Uterus (tissue), 2 donors: ENCODE measurements around the gene SNCB.
"Not testable (repeated sequence)": the region's sequence is repeated elsewhere in the genome, so short reads cannot be mapped to it uniquely, and the experiment has no call there.

Experiments used
- POLR2A ChIP-seq, 2 donors: fragments of 450-650 bp; IDR thresholded peaks; one replicate each; pipeline ENCODE4 v1.6.1; 2016; ENCODE audit warnings: antibody characterized with exemption in 2 of 2, mild to moderate bottlenecking in 1 of 2, moderate library complexity in 1 of 2
- TF ChIP-seq, protein P1 (sequence below), 4 experiments: fragments of 200-600 bp in 2 of 4; fragments of 450-650 bp in 2 of 4; sonication (generic) in 2 of 4; IDR thresholded peaks; one replicate each; pipeline ENCODE4 v1.5.1; 2016 to 2019; ENCODE audit warnings: antibody characterized with exemption in 4 of 4, mild to moderate bottlenecking in 2 of 4, moderate library complexity in 1 of 4

- not testable (repeated sequence) for TF ChIP-seq POLR2A (IDR thresholded peaks at IDR 0.05)
- TF ChIP-seq, protein P1, sequence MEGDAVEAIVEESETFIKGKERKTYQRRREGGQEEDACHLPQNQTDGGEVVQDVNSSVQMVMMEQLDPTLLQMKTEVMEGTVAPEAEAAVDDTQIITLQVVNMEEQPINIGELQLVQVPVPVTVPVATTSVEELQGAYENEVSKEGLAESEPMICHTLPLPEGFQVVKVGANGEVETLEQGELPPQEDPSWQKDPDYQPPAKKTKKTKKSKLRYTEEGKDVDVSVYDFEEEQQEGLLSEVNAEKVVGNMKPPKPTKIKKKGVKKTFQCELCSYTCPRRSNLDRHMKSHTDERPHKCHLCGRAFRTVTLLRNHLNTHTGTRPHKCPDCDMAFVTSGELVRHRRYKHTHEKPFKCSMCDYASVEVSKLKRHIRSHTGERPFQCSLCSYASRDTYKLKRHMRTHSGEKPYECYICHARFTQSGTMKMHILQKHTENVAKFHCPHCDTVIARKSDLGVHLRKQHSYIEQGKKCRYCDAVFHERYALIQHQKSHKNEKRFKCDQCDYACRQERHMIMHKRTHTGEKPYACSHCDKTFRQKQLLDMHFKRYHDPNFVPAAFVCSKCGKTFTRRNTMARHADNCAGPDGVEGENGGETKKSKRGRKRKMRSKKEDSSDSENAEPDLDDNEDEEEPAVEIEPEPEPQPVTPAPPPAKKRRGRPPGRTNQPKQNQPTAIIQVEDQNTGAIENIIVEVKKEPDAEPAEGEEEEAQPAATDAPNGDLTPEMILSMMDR (IDR thresholded peaks at IDR 0.05) = not testable (repeated sequence)
Observed at GRCh38 chr5:176599749-176600430, 30.4 kb downstream of the SNCB start.
